Ovary (tissue), 9 donors: ENCODE data around the gene SCAND1. TPM values are rescaled to one million over a fixed set of nuclear protein-coding genes. Genes with fewer than 3 reads are reported as not detected.

ENCODE experiments used
- DNase-seq, 5 donors: peaks; one replicate each; pipeline ENCODE4 v3.0.0-alpha.2; 2019 to 2020
- H3K27ac ChIP-seq, 2 donors: fragments of 200-600 bp; one replicate each; pipeline versions ENCODE4 v1.5.1 to v1.8.0; 2019 to 2022
- H3K27me3 ChIP-seq: fragments of 200-600 bp; one replicate; pipeline ENCODE4 v1.8.0; 2022
- H3K36me3 ChIP-seq: fragments of 200-600 bp; sonication (generic); one replicate; pipeline ENCODE4 v1.5.1; 2019
- H3K4me1 ChIP-seq: one replicate; pipeline ENCODE4 v1.8.1; 2013; ENCODE audit warnings: mild to moderate bottlenecking, moderate library complexity; ENCODE audit not compliant: insufficient read depth
- H3K4me3 ChIP-seq: fragments of 200-600 bp; sonication (generic); one replicate; pipeline ENCODE4 v1.5.1; 2017
- H3K9me3 ChIP-seq, 2 donors: fragments of 200-600 bp in 1 of 2; sonication (generic) in 1 of 2; one replicate each; pipeline versions ENCODE4 v1.5.1 to v1.8.1; 2013 to 2019; ENCODE audit warnings: mild to moderate bottlenecking in 1 of 2, moderate library complexity in 1 of 2
- CTCF ChIP-seq, 3 donors: fragments of 450-650 bp in 2 of 3; fragments of 200-600 bp in 1 of 3; IDR thresholded peaks; one replicate each; pipeline versions ENCODE4 v1.5.1 to v1.8.0; 2016 to 2022; ENCODE audit warnings: antibody characterized with exemption in 3 of 3, mild to moderate bottlenecking in 1 of 3
- EP300 ChIP-seq: sonication (generic); formaldehyde crosslinking; IDR thresholded peaks from one replicate; pipeline ENCODE4 v1.6.1; 2017; ENCODE audit warnings: antibody characterized with exemption
- POLR2A ChIP-seq: fragments of 450-650 bp; IDR thresholded peaks from one replicate; pipeline ENCODE4 v1.6.1; 2017; ENCODE audit warnings: antibody characterized with exemption, mild to moderate bottlenecking, moderate library complexity
- WGBS, 3 donors: extraction: QIAGEN DNeasy Blood & Tissue Kit in 1 of 3; methylation state at CpG; one replicate each; pipeline versions ENCODE4 v1.1.5 to v1.1.7; 2013 to 2017; 5-methylcytosine and 5-hydroxymethylcytosine counted together
- intact Hi-C, 4 donors: fragments of 100-400 bp; cut with DNase I; formaldehyde crosslinking; loops; one replicate each; pipeline versions ENCODE4 v1.11.0 to v1.15.1; 2022 to 2023
- polyA plus RNA-seq, 2 donors: library from polyadenylated mRNA; stranded (reverse); fragments of 200-250 nt in 1 of 2; fragments of 350-450 nt in 1 of 2; fragmentation: Illumina TruSeq in 1 of 2; extraction: RNeasy Lipid Tissue Mini Kit (QIAGEN cat#74804) in 1 of 2; gene quantifications; one replicate each; pipeline ENCODE4 v1.2.3, GENCODE V29; 2013 to 2014
- total RNA-seq, 7 donors: library from RNA; depleted of rRNA in 2 of 7; stranded (reverse); fragments of >200 nt in 2 of 7; fragmentation: NEBNext Ultra II Directional in 3 of 7; extraction: Animal tissue kit (Norgen Biotek cat#: 25700) in 3 of 7; gene quantifications; one replicate each; pipeline versions ENCODE4 v1.1.0 to v1.2.4, GENCODE V29; 2016 to 2023
- donor health status: DM: no; HTN: no; CAD: no; lungs with moderate emphysema.
- donor health status: DM: no; HTN: no; CAD: no.
- donor health status: Bipolar disorder and iron deficiency.
- donor health status: DM: yes; HTN: yes; CAD: no.
- donor health status: DM: no; HTN: no; CAD: no.
- donor health status: DM: yes; HTN: yes; CAD: no.

SCAND1 gene
- total and polyA plus RNA-seq, 9 donors, result 48.2 to 177 (median 77.1) TPM; not detected in 1

- no peak for TF ChIP-seq EP300
- no peak for TF ChIP-seq POLR2A
- Histone ChIP-seq H3K36me3 (no peaks in the 10 kb centered on the region), H3K4me1 (no peaks in the 10 kb centered on the region), H3K4me3 (no peak overlapping the region), H3K27ac (no peak overlapping the region), H3K27me3 (no peaks in the 10 kb centered on the region), H3K9me3 (no peaks in the 10 kb centered on the region)
- intact Hi-C loops, result no loop called here
- no peak for DNase-seq
- 88 to 100% (median 95%) methylated on average over 1 of the region's 1 CpG for WGBS, 3 donors
Observed at GRCh38 chr20:35909176-35909575, 45.1 kb downstream of the SCAND1 start.

GRCh38 chr20:35908007-35908406, 46.3 kb downstream of the SCAND1 start:
- H3K36me3 ChIP-seq, result no peaks in the 10 kb centered on the region
- no peaks in the 10 kb centered on the region for H3K9me3 ChIP-seq
- H3K4me3 ChIP-seq, result no peak overlapping the region
- H3K27ac ChIP-seq, result no peak overlapping the region
- H3K27me3 ChIP-seq, result no peaks in the 10 kb centered on the region
- TF ChIP-seq CTCF (IDR thresholded peaks at IDR 0.05) (no peak), POLR2A (no peak), EP300 (no peak)
- H3K4me1 ChIP-seq, result no peaks in the 10 kb centered on the region
- intact Hi-C loops, result no loop called here
- DNase-seq, result no peak

- H3K4me3 ChIP-seq, result no peak overlapping the region
- no peaks in the 10 kb centered on the region for H3K4me1 ChIP-seq
- WGBS, 3 donors, result 66 to 74% (median 68%) methylated on average over 7 of the region's 7 CpGs
- intact Hi-C loops, result no loop called here
- DNase-seq, result no peak
- H3K36me3 ChIP-seq, result no peaks in the 10 kb centered on the region
- H3K27ac ChIP-seq, result no peak overlapping the region
- no peak for TF ChIP-seq CTCF (IDR thresholded peaks at IDR 0.05)
- no peak for TF ChIP-seq EP300
- TF ChIP-seq POLR2A, result no peak
- no peaks in the 10 kb centered on the region for H3K27me3 ChIP-seq
- no peaks in the 10 kb centered on the region for H3K9me3 ChIP-seq
Observed at GRCh38 chr20:35907017-35907701, 47.1 kb downstream of the SCAND1 start.

GRCh38 chr20:35904982-35905663, 49.2 kb downstream of the SCAND1 start:
- Histone ChIP-seq H3K9me3 (no peaks in the 10 kb centered on the region), H3K4me1 (no peaks in the 10 kb centered on the region), H3K36me3 (no peaks in the 10 kb centered on the region), H3K4me3 (no peak overlapping the region), H3K27me3 (no peaks in the 10 kb centered on the region), H3K27ac (no peak overlapping the region)
- no peak for TF ChIP-seq EP300
- TF ChIP-seq CTCF (IDR thresholded peaks at IDR 0.05), result no peak
- intact Hi-C loops, result no loop called here
- 95 to 96% (median 96%) methylated on average over 4 of the region's 4 CpGs for WGBS, 3 donors
- DNase-seq, result no peak

GRCh38 chr20:35903843-35904242, 50.5 kb downstream of the SCAND1 start:
- no peak overlapping the region for H3K27ac ChIP-seq
- H3K4me3 ChIP-seq, result no peak overlapping the region
- H3K27me3 ChIP-seq, result no peaks in the 10 kb centered on the region
- H3K9me3 ChIP-seq, result no peaks in the 10 kb centered on the region
- no peak for DNase-seq
- whole genome bisulfite sequencing, 3 donors, result 50 to 61% (median 57%) methylated on average over 3 of the region's 3 CpGs
- no peaks in the 10 kb centered on the region for H3K4me1 ChIP-seq
- TF ChIP-seq EP300 (no peak), CTCF (IDR thresholded peaks at IDR 0.05) (no peak), POLR2A (no peak)
- H3K36me3 ChIP-seq, result no peaks in the 10 kb centered on the region
- intact Hi-C loops, result no loop called here
